Coronary artery (tissue), 2 donors: ENCODE measurements around the gene PBX3.

ENCODE experiments used
- DNase-seq: peaks from one replicate; pipeline ENCODE4 v3.0.0-alpha.2; 2017; ENCODE audit warnings: low spot score
- H3K27ac ChIP-seq, 2 donors: fragments of 200-600 bp; sonication (generic); one replicate each; pipeline ENCODE4 v1.5.1; 2016 to 2019
- H3K4me3 ChIP-seq: fragments of 200-600 bp; sonication (generic); 2 replicates; pipeline ENCODE4 v1.5.1; 2016; ENCODE audit warnings: mild to moderate bottlenecking, moderate library complexity
- CTCF ChIP-seq: fragments of 200-600 bp; sonication (generic); IDR thresholded peaks from one replicate; pipeline ENCODE4 v1.5.1; 2019; ENCODE audit warnings: antibody characterized with exemption

The PBX3 gene

GRCh38 chr9:125913551-125913950, 166.4 kb downstream of the PBX3 start:
- no peak for TF ChIP-seq CTCF
- Histone ChIP-seq H3K27ac (no peak overlapping the region), H3K4me3 (no peak overlapping the region)
- DNase-seq: no peak

- DNase-seq: no peak
- Histone ChIP-seq H3K4me3 (no peak overlapping the region), H3K27ac (no peak overlapping the region)
- no peak for TF ChIP-seq CTCF
Observed at GRCh38 chr9:125914411-125914810, 167.2 kb downstream of the PBX3 start.

GRCh38 chr9:125915606-125916005, 168.4 kb downstream of the PBX3 start:
- DNase-seq: no peak
- no peak for TF ChIP-seq CTCF
- Histone ChIP-seq H3K27ac (no peak overlapping the region), H3K4me3 (no peak overlapping the region)

- no peak for TF ChIP-seq CTCF
- Histone ChIP-seq H3K27ac (no peak overlapping the region), H3K4me3 (no peak overlapping the region)
- no peak for DNase-seq
Observed at GRCh38 chr9:125919565-125919964, 172.4 kb downstream of the PBX3 start.

- Histone ChIP-seq H3K4me3 (no peak overlapping the region), H3K27ac (no peak overlapping the region)
- TF ChIP-seq CTCF: no peak
- no peak for DNase-seq
Observed at GRCh38 chr9:125920402-125920801, 173.2 kb downstream of the PBX3 start.

GRCh38 chr9:125922854-125923253, 175.7 kb downstream of the PBX3 start:
- no peak overlapping the region for H3K27ac ChIP-seq
- TF ChIP-seq CTCF: no peak

GRCh38 chr9:125924351-125924750, 177.2 kb downstream of the PBX3 start:
- no peak for DNase-seq
- no peak for TF ChIP-seq CTCF
- Histone ChIP-seq H3K27ac (no peak overlapping the region), H3K4me3 (no peak overlapping the region)

More at GRCh38 chr9:125922854-125923253, 175.7 kb downstream of the PBX3 start:
- no peak overlapping the region for H3K4me3 ChIP-seq
- DNase-seq: no peak
